ENCODE results near the gene MCL1. TPM values are rescaled to one million over a fixed set of nuclear protein-coding genes. Genes with fewer than 3 reads are reported as not detected.
A peak's percentile ranks its signal among the peaks of the same experiment; 100 is the strongest.

MCL1 gene
- total RNA-seq, 4 donors from 2014 or later, result 505 to 845 (median 657) TPM

- no peak for DNase-seq (ENCODE audit: low spot score)
- no peak for TF ChIP-seq CTCF (IDR thresholded peaks at IDR 0.05)
- ATAC-seq (ENCODE audit: low FRiP score), result peak; percentile 31
These were observed 30.5 kb downstream of the MCL1 start, which contains the start of gene ADAMTSL4 for GRCh38 chr1:150548632-150549495. Gene ADAMTSL4, plus strand, starts transcription at chr1:150549408. Its CDS starts 2,881 bp downstream, at chr1:150552289.

- no peak for TF ChIP-seq CTCF (IDR thresholded peaks at IDR 0.05)
- DNase-seq (ENCODE audit: low spot score), result no peak
- ATAC-seq (ENCODE audit: low FRiP score), result no peak
These were observed 31.1 kb downstream of the MCL1 start for GRCh38 chr1:150548324-150548631.

- ATAC-seq (ENCODE audit: low FRiP score) (no peak), DNase-seq (ENCODE audit: low spot score) (no peak)
- TF ChIP-seq CTCF (IDR thresholded peaks at IDR 0.05), result no peak
These were observed 33.0 kb downstream of the MCL1 start for GRCh38 chr1:150546294-150546937.

- DNase-seq (ENCODE audit: low spot score) (no peak), ATAC-seq (ENCODE audit: low FRiP score) (no peak)
- no peak for TF ChIP-seq CTCF (IDR thresholded peaks at IDR 0.05)
These were observed 33.9 kb downstream of the MCL1 start for GRCh38 chr1:150545486-150546032.

GRCh38 chr1:150544204-150544603, 35.2 kb downstream of the MCL1 start:
- no peak for TF ChIP-seq CTCF (IDR thresholded peaks at IDR 0.05)
- ATAC-seq (ENCODE audit: low FRiP score), result no peak
- no peak for DNase-seq (ENCODE audit: low spot score)

GRCh38 chr1:150543500-150544143, 35.8 kb downstream of the MCL1 start:
- no peak for TF ChIP-seq CTCF (IDR thresholded peaks at IDR 0.05)
- no peak for DNase-seq (ENCODE audit: low spot score)
- no peak for ATAC-seq (ENCODE audit: low FRiP score)
